RWPE1 (cell line): ENCODE data around the gene TNIP1.

Experiments
- CTCF ChIA-PET: fragments of 350-600 bp; sonication (Branson Sonifier 250); formaldehyde crosslinking; extraction: SDS; loops from one replicate; lab custom pipeline; 2021; lab: Yijun Ruan, JAX
- POLR2A ChIA-PET: fragments of 400-600 bp; formaldehyde crosslinking; extraction: SDS; loops from one replicate; lab custom pipeline; 2020; ENCODE audit warnings: antibody characterized with exemption; ENCODE audit not compliant: low non-redundant PET; lab: Yijun Ruan, JAX
- DNase-seq: peaks from one replicate; pipeline ENCODE4 v3.0.0; 2012; ENCODE audit warnings: low spot score
- H3K27ac ChIP-seq: fragments of 450-650 bp; 2 replicates; pipeline ENCODE4 v1.5.1; 2017
- TF ChIP-seq, protein P1 (sequence below): fragments of 450-650 bp; conservative IDR thresholded peaks from 2 replicates; pipeline ENCODE4 v1.5.1; 2017; ENCODE audit warnings: low read depth, mild to moderate bottlenecking

TNIP1 gene

DNA sequence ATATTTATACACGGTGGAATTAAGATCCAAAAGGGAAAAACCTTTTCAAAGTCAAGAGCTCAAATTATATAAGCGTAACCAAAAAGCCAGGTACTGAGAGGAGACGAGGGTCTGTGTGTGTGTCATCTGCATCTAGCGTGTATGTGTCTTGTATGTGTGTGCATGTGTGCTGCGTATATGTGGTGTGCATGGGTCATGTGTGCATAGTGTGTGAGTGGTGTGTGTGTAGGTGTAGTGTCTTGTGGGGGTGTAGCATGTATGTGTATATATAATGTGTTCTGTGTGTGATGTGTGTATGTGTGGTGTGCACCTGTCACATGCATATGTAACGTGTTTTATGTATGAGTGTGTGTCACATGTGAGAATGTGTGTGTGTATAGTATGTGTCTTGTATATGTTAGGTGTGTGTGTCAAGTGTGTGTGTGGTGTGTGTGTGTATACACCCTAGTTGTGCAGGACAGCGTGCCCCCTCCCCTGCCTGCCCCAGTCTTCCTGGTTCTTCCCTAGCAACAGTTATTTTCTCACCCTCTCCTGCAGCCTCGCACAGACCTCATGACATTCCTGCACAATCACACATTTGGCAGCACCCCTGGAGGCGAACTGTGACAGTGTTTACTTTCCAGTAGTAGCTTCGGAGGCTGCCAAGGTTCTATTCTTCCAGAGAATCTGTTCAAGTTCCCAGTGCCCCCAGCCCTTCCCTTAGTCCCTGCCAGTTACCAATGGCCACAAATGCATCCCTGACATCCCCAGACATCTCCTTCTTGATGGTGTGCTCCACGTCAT, 27.1 kb upstream of the TNIP1 start:
- no peak overlapping the region for H3K27ac ChIP-seq
- TF ChIP-seq, protein P1, sequence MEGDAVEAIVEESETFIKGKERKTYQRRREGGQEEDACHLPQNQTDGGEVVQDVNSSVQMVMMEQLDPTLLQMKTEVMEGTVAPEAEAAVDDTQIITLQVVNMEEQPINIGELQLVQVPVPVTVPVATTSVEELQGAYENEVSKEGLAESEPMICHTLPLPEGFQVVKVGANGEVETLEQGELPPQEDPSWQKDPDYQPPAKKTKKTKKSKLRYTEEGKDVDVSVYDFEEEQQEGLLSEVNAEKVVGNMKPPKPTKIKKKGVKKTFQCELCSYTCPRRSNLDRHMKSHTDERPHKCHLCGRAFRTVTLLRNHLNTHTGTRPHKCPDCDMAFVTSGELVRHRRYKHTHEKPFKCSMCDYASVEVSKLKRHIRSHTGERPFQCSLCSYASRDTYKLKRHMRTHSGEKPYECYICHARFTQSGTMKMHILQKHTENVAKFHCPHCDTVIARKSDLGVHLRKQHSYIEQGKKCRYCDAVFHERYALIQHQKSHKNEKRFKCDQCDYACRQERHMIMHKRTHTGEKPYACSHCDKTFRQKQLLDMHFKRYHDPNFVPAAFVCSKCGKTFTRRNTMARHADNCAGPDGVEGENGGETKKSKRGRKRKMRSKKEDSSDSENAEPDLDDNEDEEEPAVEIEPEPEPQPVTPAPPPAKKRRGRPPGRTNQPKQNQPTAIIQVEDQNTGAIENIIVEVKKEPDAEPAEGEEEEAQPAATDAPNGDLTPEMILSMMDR = no peak
- DNase-seq = no peak
- CTCF ChIA-PET = interaction anchor here (0.6 to 1.1 kb wide), 2 partner anchors 57 to 61 kb away, joined by 3 to 5 read pairs; no protein-coding TSS in a partner anchor
- POLR2A ChIA-PET = no interaction called here

DNA sequence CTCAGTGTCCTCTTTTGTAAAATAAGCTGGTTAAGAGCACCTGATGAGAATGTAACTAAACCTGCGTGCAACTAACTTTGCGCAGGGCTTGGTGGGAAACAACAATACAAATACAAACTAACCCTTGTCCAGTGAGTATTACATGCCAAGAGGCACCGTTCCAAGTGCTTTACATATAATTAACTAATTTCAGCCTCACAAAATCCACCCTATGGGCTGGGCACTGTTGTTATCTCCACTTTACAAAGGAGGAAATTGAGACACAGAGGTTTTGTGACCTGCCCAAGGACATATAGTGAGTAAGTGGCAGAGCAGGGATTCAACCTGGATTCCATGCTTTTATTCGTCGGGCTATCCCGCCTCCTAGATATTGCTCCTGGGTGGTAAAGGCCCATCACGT, 26.2 kb upstream of the TNIP1 start:
- no peak overlapping the region for H3K27ac ChIP-seq
- DNase-seq = no peak
- POLR2A ChIA-PET = no interaction called here
- TF ChIP-seq, protein P1 = no peak
- CTCF ChIA-PET = interaction anchor here (1.0 kb wide), 1 partner anchor 8 kb away, joined by 3 read pairs; no protein-coding TSS in a partner anchor

DNA sequence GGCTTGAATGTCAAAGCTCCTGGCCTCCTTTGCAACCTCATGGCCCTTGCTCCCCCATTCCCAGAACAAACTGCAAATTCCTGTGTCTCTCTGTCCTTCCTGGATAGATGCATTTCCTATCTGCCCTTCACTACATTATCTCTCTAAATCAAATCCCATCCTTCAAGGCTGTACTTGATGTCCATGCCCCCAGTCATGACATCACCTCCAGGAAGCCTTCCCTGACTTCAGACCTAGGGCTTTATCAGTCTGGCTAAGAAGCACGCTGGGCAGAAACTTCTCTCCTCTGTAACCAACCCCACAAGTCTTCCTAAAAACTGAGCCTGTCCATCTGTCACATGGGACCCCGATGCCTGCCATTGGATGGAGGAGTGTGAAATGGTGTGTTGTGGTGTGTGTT, 25.7 kb upstream of the TNIP1 start:
- no peak overlapping the region for H3K27ac ChIP-seq
- no peak for DNase-seq
- CTCF ChIA-PET = interaction anchor here (1.0 kb wide), 1 partner anchor 8 kb away, joined by 3 read pairs; no protein-coding TSS in a partner anchor
- TF ChIP-seq, protein P1 = no peak
- POLR2A ChIA-PET = no interaction called here

DNA sequence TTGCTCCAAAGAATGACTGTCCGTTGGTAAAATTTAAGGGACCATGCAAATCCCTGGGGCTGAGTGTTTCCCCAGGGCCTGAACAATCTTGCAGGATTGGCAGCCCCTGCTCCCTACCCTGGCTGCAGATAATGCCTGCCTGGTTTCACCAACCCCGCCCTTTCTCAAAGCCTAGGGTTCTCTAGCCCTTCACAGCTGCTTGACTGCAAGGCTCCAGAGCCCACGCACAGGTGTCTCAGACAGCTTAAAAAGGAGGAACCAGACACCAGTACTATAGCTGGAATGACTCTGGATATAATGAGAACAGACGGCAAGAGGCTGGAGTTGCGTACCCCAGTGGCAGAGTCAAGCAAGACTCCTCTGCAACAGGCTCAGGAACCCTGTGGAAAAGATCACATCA, 25.2 kb upstream of the TNIP1 start:
- ChIA-PET POLR2A (no interaction called here), CTCF (no interaction called here)
- no peak for DNase-seq
- TF ChIP-seq, protein P1 = no peak
- no peak overlapping the region for H3K27ac ChIP-seq

DNA sequence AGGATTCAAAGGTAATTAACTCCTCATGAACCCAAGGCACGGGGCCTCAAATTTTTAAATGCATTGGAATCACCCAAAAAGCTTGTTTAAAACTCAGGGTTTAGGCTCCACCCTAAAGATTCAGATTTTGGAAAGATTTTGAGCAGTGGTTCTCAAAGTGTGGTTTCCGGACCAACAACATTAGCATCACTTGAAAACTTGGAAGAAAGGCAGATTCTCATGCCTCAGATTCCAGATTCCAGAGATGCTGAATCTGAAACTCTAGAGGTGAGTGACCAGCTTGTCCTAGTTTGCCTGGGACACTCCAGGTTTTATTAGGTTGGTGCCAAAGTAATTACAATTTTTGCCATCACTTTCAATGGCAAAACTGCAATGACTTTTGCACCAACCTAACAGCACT, 24.7 kb upstream of the TNIP1 start:
- CTCF ChIA-PET = no interaction called here
- no peak overlapping the region for H3K27ac ChIP-seq
- DNase-seq = no peak
- TF ChIP-seq, protein P1 = no peak
- POLR2A ChIA-PET = no interaction called here

DNA sequence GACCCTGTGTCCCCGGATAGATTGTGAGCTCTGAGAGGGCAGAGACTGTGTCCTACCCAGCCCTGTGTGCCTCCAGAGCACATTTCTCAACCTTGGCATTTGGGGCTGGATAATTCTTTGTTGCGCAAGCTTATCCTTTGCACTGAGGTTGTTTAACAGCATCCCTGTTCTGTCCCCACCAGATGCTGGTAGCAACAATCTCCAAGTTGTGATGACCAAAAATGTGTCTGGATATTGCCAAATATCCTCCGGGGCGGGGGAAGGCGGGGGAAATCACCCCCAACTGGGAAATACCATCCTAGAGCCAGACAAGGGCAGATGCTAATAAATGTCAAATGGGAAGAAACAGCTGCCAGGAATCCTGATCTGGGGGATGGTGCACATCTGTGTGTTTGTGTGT, 24.0 kb upstream of the TNIP1 start:
- CTCF ChIA-PET = interaction anchor here (1.5 kb wide), 1 partner anchor 57 kb away, joined by 5 read pairs; no protein-coding TSS in a partner anchor

More for the DNA sequence above, 24.0 kb upstream of the TNIP1 start:
- TF ChIP-seq, protein P1 = no peak
- DNase-seq = no peak
- POLR2A ChIA-PET = no interaction called here
- H3K27ac ChIP-seq = no peak overlapping the region
